Left kidney (tissue), 2 donors: Measurements from ENCODE around the gene UAP1. TPM values are rescaled to one million over a fixed set of nuclear protein-coding genes. Genes with fewer than 3 reads are reported as not detected.

Source experiments
- DNase-seq: peaks from one replicate; pipeline ENCODE4 v3.0.0-alpha.2; 2013
- polyA plus RNA-seq: library from polyadenylated mRNA; unstranded; fragments of 120-200 nt; gene quantifications from one replicate; pipeline ENCODE4 v1.2.1, GENCODE V29; 2013; ENCODE audit not compliant: insufficient read length

UAP1 gene
- polyA plus RNA-seq, 1 donor, result 40.2 TPM

- DNase-seq, result no peak
Measured at GRCh38 chr1:162612606-162613400, 51.3 kb downstream of the UAP1 start.

- DNase-seq, result no peak
Measured at GRCh38 chr1:162616848-162617247, 55.3 kb downstream of the UAP1 start.

GRCh38 chr1:162617513-162617912 lies 56.0 kb downstream of the UAP1 start:
- no peak for DNase-seq

GRCh38 chr1:162619076-162619475 lies 57.6 kb downstream of the UAP1 start:
- DNase-seq, result no peak

GRCh38 chr1:162621256-162621655 lies 59.7 kb downstream of the UAP1 start:
- no peak for DNase-seq

GRCh38 chr1:162625679-162626078 lies 64.2 kb downstream of the UAP1 start:
- DNase-seq, result no peak

- no peak for DNase-seq
Measured at GRCh38 chr1:162626094-162626493, 64.6 kb downstream of the UAP1 start.

- DNase-seq, result no peak
Measured at GRCh38 chr1:162626761-162627160, 65.2 kb downstream of the UAP1 start.

- DNase-seq, result no peak
Measured at GRCh38 chr1:162627662-162628296, 66.3 kb downstream of the UAP1 start.

- DNase-seq, result no peak
Measured at GRCh38 chr1:162629077-162629627, 67.6 kb downstream of the UAP1 start.

GRCh38 chr1:162629651-162630050 lies 68.1 kb downstream of the UAP1 start:
- DNase-seq, result no peak

- DNase-seq, result no peak
Measured at GRCh38 chr1:162631546-162632191, 70.1 kb downstream of the UAP1 start.

- peak; percentile 74 for DNase-seq
Measured at GRCh38 chr1:162632217-162632666, 70.7 kb downstream of the UAP1 start, which contains the start of gene DDR2. DDR2 (plus strand) TSS chr1:162632464; CDS start chr1:162719064, 86,600 bp downstream.

GRCh38 chr1:162632698-162633080 lies 71.2 kb downstream of the UAP1 start:
- DNase-seq, result no peak

- DNase-seq, result no peak
Measured at GRCh38 chr1:162633081-162633762, 71.7 kb downstream of the UAP1 start.

GRCh38 chr1:162635418-162635817 lies 73.9 kb downstream of the UAP1 start:
- no peak for DNase-seq

GRCh38 chr1:162639718-162640117 lies 78.2 kb downstream of the UAP1 start:
- DNase-seq, result no peak

GRCh38 chr1:162641114-162641513 lies 79.6 kb downstream of the UAP1 start:
- no peak for DNase-seq

- DNase-seq, result no peak
Measured at GRCh38 chr1:162644986-162645314, 83.4 kb downstream of the UAP1 start.

GRCh38 chr1:162645666-162646065 lies 84.1 kb downstream of the UAP1 start:
- DNase-seq, result no peak

- DNase-seq, result no peak
Measured at GRCh38 chr1:162649583-162649982, 88.1 kb downstream of the UAP1 start.
